HEK293T (cell line): ENCODE data around the gene LRFN5.

Experiments used
- CTCF ChIA-PET: fragments of 350-600 bp; formaldehyde crosslinking; extraction: SDS; loops from one replicate; lab custom pipeline; 2021; ENCODE audit warnings: antibody characterized with exemption, inconsistent platforms; lab: Yijun Ruan, JAX
- POLR2A ChIA-PET: fragments of 350-600 bp; formaldehyde crosslinking; extraction: SDS; loops from one replicate; lab custom pipeline; 2020; ENCODE audit warnings: antibody characterized with exemption, inconsistent platforms; lab: Yijun Ruan, JAX
- DNase-seq: peaks from one replicate; pipeline ENCODE4 v3.0.0; 2012; ENCODE audit warnings: mixed read lengths; ENCODE audit errors: extremely low spot score
- ARNT ChIP-seq: fragments of 450-650 bp; IDR thresholded peaks from 2 replicates; pipeline ENCODE4 v1.6.1; 2017; ENCODE audit warnings: mild to moderate bottlenecking
- BHLHE40 ChIP-seq: fragments of 450-650 bp; IDR thresholded peaks from 2 replicates; pipeline ENCODE4 v1.6.1; 2016; ENCODE audit warnings: mild to moderate bottlenecking, moderate library complexity, borderline replicate concordance
- CTBP1 ChIP-seq: fragments of 450-650 bp; IDR thresholded peaks from 2 replicates; pipeline ENCODE4 v1.6.1; 2016; ENCODE audit warnings: borderline replicate concordance
- ELF4 ChIP-seq: fragments of 450-650 bp; IDR thresholded peaks from 2 replicates; pipeline ENCODE4 v1.6.1; 2017; ENCODE audit warnings: antibody characterized with exemption
- FOXA1 ChIP-seq: fragments of 450-650 bp; IDR thresholded peaks from 2 replicates; pipeline ENCODE4 v1.6.1; 2016; ENCODE audit warnings: mild to moderate bottlenecking
- FOXK2 ChIP-seq: fragments of 450-650 bp; IDR thresholded peaks from 2 replicates; pipeline ENCODE4 v1.6.1; 2016; ENCODE audit warnings: mild to moderate bottlenecking
- FOXM1 ChIP-seq: fragments of 450-650 bp; IDR thresholded peaks from 2 replicates; pipeline ENCODE4 v1.6.1; 2017; ENCODE audit warnings: mild to moderate bottlenecking, borderline replicate concordance
- HDGF ChIP-seq: fragments of 450-650 bp; IDR thresholded peaks from 2 replicates; pipeline ENCODE4 v1.6.1; 2017; ENCODE audit warnings: antibody characterized with exemption, borderline replicate concordance
- L3MBTL2 ChIP-seq: fragments of 450-650 bp; conservative IDR thresholded peaks from 2 replicates; pipeline ENCODE4 v1.6.1; 2016; ENCODE audit warnings: mild to moderate bottlenecking
- LEF1 ChIP-seq: fragments of 450-650 bp; IDR thresholded peaks from 2 replicates; pipeline ENCODE4 v1.6.1; 2017; ENCODE audit warnings: mild to moderate bottlenecking, borderline replicate concordance
- NFRKB ChIP-seq: fragments of 450-650 bp; IDR thresholded peaks from 2 replicates; pipeline ENCODE4 v1.6.1; 2016; ENCODE audit warnings: mild to moderate bottlenecking, moderate library complexity
- PKNOX1 ChIP-seq: fragments of 450-650 bp; IDR thresholded peaks from 2 replicates; pipeline ENCODE4 v1.6.1; 2016
- SP1 ChIP-seq: fragments of 450-650 bp; IDR thresholded peaks from 2 replicates; pipeline ENCODE4 v1.6.1; 2017
- SUZ12 ChIP-seq: fragments of 450-650 bp; IDR thresholded peaks from 2 replicates; pipeline ENCODE4 v1.6.1; 2016; ENCODE audit warnings: mild to moderate bottlenecking
- TARDBP ChIP-seq: fragments of 450-650 bp; IDR thresholded peaks from 2 replicates; pipeline ENCODE4 v1.6.1; 2016
- ZNF384 ChIP-seq: fragments of 450-650 bp; IDR thresholded peaks from 2 replicates; pipeline ENCODE4 v1.6.1; 2016

LRFN5 gene

GRCh38 chr14:41782511-41782910, 175.8 kb downstream of the LRFN5 start:
- POLR2A ChIA-PET, result interaction anchor here (0.6 kb wide), 1 partner anchor 66 kb away, joined by 3 read pairs; no protein-coding TSS in a partner anchor
- no peak for TF ChIP-seq NFRKB
- no peak for TF ChIP-seq ELF4
- TF ChIP-seq FOXK2, result no peak
- no peak for TF ChIP-seq ZNF384
- no peak for TF ChIP-seq TARDBP
- TF ChIP-seq SP1, result no peak
- no peak for TF ChIP-seq FOXA1
- no peak for TF ChIP-seq HDGF
- no peak for TF ChIP-seq CTBP1
- TF ChIP-seq FOXM1, result no peak
- TF ChIP-seq BHLHE40, result no peak
- no peak for TF ChIP-seq SUZ12
- DNase-seq, result no peak
- CTCF ChIA-PET, result no interaction called here

GRCh38 chr14:41783403-41783802, 176.7 kb downstream of the LRFN5 start:
- ChIA-PET CTCF (no interaction called here), POLR2A (no interaction called here)
- DNase-seq, result no peak
- TF ChIP-seq FOXM1, result no peak
- TF ChIP-seq LEF1, result no peak
- no peak for TF ChIP-seq TARDBP
- no peak for TF ChIP-seq L3MBTL2
- no peak for TF ChIP-seq PKNOX1
- no peak for TF ChIP-seq FOXA1
- TF ChIP-seq SUZ12, result no peak
- TF ChIP-seq HDGF, result no peak
- TF ChIP-seq ZNF384, result no peak
- TF ChIP-seq SP1, result no peak
- TF ChIP-seq NFRKB, result no peak
- TF ChIP-seq FOXK2, result no peak
- no peak for TF ChIP-seq ELF4
- no peak for TF ChIP-seq ARNT
- no peak for TF ChIP-seq BHLHE40
- TF ChIP-seq CTBP1, result no peak

GRCh38 chr14:41785696-41786095, 179.0 kb downstream of the LRFN5 start:
- no peak for TF ChIP-seq ARNT
- ChIA-PET POLR2A (no interaction called here), CTCF (no interaction called here)
- DNase-seq, result peak; percentile 6

- no peak for TF ChIP-seq FOXK2
- no peak for TF ChIP-seq PKNOX1
- TF ChIP-seq LEF1, result no peak
- TF ChIP-seq CTBP1, result no peak
- no peak for TF ChIP-seq ZNF384
- TF ChIP-seq SUZ12, result no peak
- TF ChIP-seq ARNT, result no peak
- TF ChIP-seq HDGF, result no peak
- TF ChIP-seq ELF4, result no peak
- ChIA-PET POLR2A (no interaction called here), CTCF (no interaction called here)
- DNase-seq, result no peak
Measured at GRCh38 chr14:41799817-41800216, 193.1 kb downstream of the LRFN5 start.

GRCh38 chr14:41805633-41806032, 199.0 kb downstream of the LRFN5 start:
- TF ChIP-seq SP1 (no peak), FOXM1 (no peak), NFRKB (no peak), SUZ12 (no peak), LEF1 (no peak), FOXA1 (no peak), FOXK2 (no peak), ELF4 (no peak), L3MBTL2 (no peak), ZNF384 (no peak), TARDBP (no peak), BHLHE40 (no peak), ARNT (no peak), CTBP1 (no peak)
- POLR2A ChIA-PET, result no interaction called here
- CTCF ChIA-PET, result no interaction called here
- DNase-seq, result no peak

GRCh38 chr14:41806366-41806975, 199.8 kb downstream of the LRFN5 start:
- ChIA-PET CTCF (no interaction called here), POLR2A (no interaction called here)
- DNase-seq, result no peak
- TF ChIP-seq TARDBP, result no peak
- TF ChIP-seq CTBP1, result no peak
- no peak for TF ChIP-seq SP1
- TF ChIP-seq L3MBTL2, result no peak
- no peak for TF ChIP-seq FOXK2
- no peak for TF ChIP-seq FOXM1
- TF ChIP-seq NFRKB, result no peak
- no peak for TF ChIP-seq SUZ12
- no peak for TF ChIP-seq LEF1
- TF ChIP-seq FOXA1, result no peak
- TF ChIP-seq ARNT, result no peak
- TF ChIP-seq ELF4, result no peak
- TF ChIP-seq PKNOX1, result no peak
- no peak for TF ChIP-seq ZNF384
- TF ChIP-seq HDGF, result no peak
- TF ChIP-seq BHLHE40, result no peak
